Panc1 (cell line): Measurements from ENCODE around the gene CDH3. TPM values are rescaled to one million over a fixed set of nuclear protein-coding genes. Genes with fewer than 3 reads are reported as not detected.

Experiments
- ATAC-seq: fragments of 200-7000 bp; cut with Tn5 transposase; 2 replicates; pipeline ENCODE4 v1.9.1; 2020; ENCODE audit warnings: mild to moderate bottlenecking, moderate library complexity
- BruUV-seq: library from RNA; stranded (reverse); fragments of 400-500 nt; replicated peaks from 2 replicates; lab custom pipeline; 2021; lab: Mats Ljungman, UMichigan
- CTCF ChIA-PET: fragments of 300-600 bp; sonication (Branson Sonifier 250); formaldehyde crosslinking; loops from one replicate; lab custom pipeline; 2022; ENCODE audit warnings: antibody characterized with exemption; lab: Charles Lee
- POLR2A ChIA-PET: fragments of 300-600 bp; sonication (Branson Sonifier 250); formaldehyde crosslinking; loops from one replicate; lab custom pipeline; 2022; ENCODE audit warnings: antibody characterized with exemption; lab: Charles Lee
- DNase-seq: peaks from one replicate; pipeline ENCODE4 v3.0.0-alpha.2; 2010; ENCODE audit warnings: low read depth, low spot score
- H3K27ac ChIP-seq: 2 replicates; pipeline ENCODE4 v1.5.1; 2011; ENCODE audit warnings: mild to moderate bottlenecking, low read length, inconsistent platforms
- H3K27me3 ChIP-seq: fragments of 200-500 bp; sonication (Bioruptor generic); 2 replicates; pipeline ENCODE4 v1.6.0; 2014; ENCODE audit warnings: low read length, inconsistent platforms; ENCODE audit not compliant: control insufficient read depth, insufficient read depth
- H3K36me3 ChIP-seq: fragments of 200-500 bp; sonication (Bioruptor generic); 2 replicates; pipeline ENCODE4 v1.5.1; 2014; ENCODE audit warnings: inconsistent platforms, mild to moderate bottlenecking, low read length, moderate library complexity; ENCODE audit not compliant: control insufficient read depth, insufficient read depth
- H3K4me1 ChIP-seq: 2 replicates; pipeline ENCODE4 v1.5.1; 2011; ENCODE audit warnings: inconsistent platforms, mild to moderate bottlenecking, low read length, moderate library complexity; ENCODE audit not compliant: control insufficient read depth, insufficient read depth
- H3K4me3 ChIP-seq, 2 experiments: 2 replicates each; pipeline ENCODE4 v1.5.1; 2011 to 2012; ENCODE audit warnings: low read depth in 2 of 2, low read length in 2 of 2, mild to moderate bottlenecking in 2 of 2, inconsistent platforms in 1 of 2, moderate library complexity in 1 of 2
- H3K9me3 ChIP-seq: fragments of 200-500 bp; sonication (Bioruptor generic); 2 replicates; pipeline ENCODE4 v1.5.1; 2014; ENCODE audit warnings: low read depth, mild to moderate bottlenecking, inconsistent platforms, low read length, moderate library complexity; ENCODE audit not compliant: control insufficient read depth, insufficient read depth
- CTCF ChIP-seq: fragments of 450-650 bp; IDR thresholded peaks from 2 replicates; pipeline ENCODE4 v1.5.1; 2017; ENCODE audit warnings: mild to moderate bottlenecking
- POLR2AphosphoS5 ChIP-seq: IDR thresholded peaks from 2 replicates; pipeline ENCODE4 v1.6.1; 2012; ENCODE audit warnings: mild to moderate bottlenecking, low read depth, low read length, moderate library complexity
- REST ChIP-seq, 2 experiments: IDR thresholded peaks; 2 replicates each; pipeline ENCODE4 v1.6.1; 2011 to 2012; ENCODE audit warnings: low read depth in 2 of 2, control low read depth in 1 of 2, low read length in 1 of 2, mild to moderate bottlenecking in 1 of 2, moderate library complexity in 1 of 2; ENCODE audit not compliant: insufficient read depth in 1 of 2
- SIN3A ChIP-seq: IDR thresholded peaks from 2 replicates; pipeline ENCODE4 v1.6.1; 2012; ENCODE audit warnings: low read depth, mild to moderate bottlenecking, low read length, moderate library complexity, borderline replicate concordance; ENCODE audit not compliant: insufficient read depth
- TCF7L2 ChIP-seq: IDR thresholded peaks from 2 replicates; pipeline ENCODE4 v1.6.1; 2011; ENCODE audit warnings: mild to moderate bottlenecking, low read depth, low read length, inconsistent platforms
- in situ Hi-C: cut with HindIII; loops from 2 replicates; pipeline ENCODE4 v1.10.0; 2016; ENCODE audit warnings: low sequenced_read_pairs, low pct_unique_long_range_greater_than_20kb
- intact Hi-C: fragments of 100-400 bp; cut with micrococcal nuclease; formaldehyde crosslinking; loops from one replicate; pipeline ENCODE4 v1.10.0; 2022; ENCODE audit not compliant: unreplicated experiment
- total RNA-seq: library from RNA; stranded (reverse); gene quantifications from one replicate; pipeline ENCODE4 v1.2.1, GENCODE V29; 2021; ENCODE audit not compliant: unreplicated experiment

The CDH3 gene
- total RNA-seq, 1 experiment from 2014 or later, result 16.7 TPM

GRCh38 chr16:68599586-68599985 is 45.5 kb upstream of the CDH3 start:
- Histone ChIP-seq H3K36me3 (no peaks in the 10 kb centered on the region), H3K4me3 (no peak overlapping the region), H3K27ac (no peak overlapping the region), H3K27me3 (no peaks in the 10 kb centered on the region), H3K4me1 (no peaks in the 10 kb centered on the region), H3K9me3 (no peaks in the 10 kb centered on the region)
- ATAC-seq, result no peak
- DNase-seq, result no peak
- TF ChIP-seq POLR2AphosphoS5 (no peak), TCF7L2 (no peak), CTCF (no peak), REST (IDR thresholded peaks at IDR 0.05; ENCODE audit: insufficient read depth in 1 of 2, low read depth in 2 of 2, low read length in 1 of 2) (no peak), SIN3A (no peak)
- in situ Hi-C loops (no loop called here), intact Hi-C loops (loop anchor here (10.0 kb wide), 2 partner anchors 85 to 205 kb away; no protein-coding TSS in a partner anchor)
- BruUV-seq, result no TSS peak
- CTCF ChIA-PET, result no interaction called here
- POLR2A ChIA-PET, result interaction anchor here (0.7 kb wide), 1 partner anchor 17 kb away, joined by 3 read pairs; no protein-coding TSS in a partner anchor

GRCh38 chr16:68605746-68606145 is 39.4 kb upstream of the CDH3 start:
- no peak for TF ChIP-seq TCF7L2
- no peak for TF ChIP-seq REST (IDR thresholded peaks at IDR 0.05; ENCODE audit: insufficient read depth in 1 of 2, low read depth in 2 of 2, low read length in 1 of 2)
- no peak for TF ChIP-seq POLR2AphosphoS5
- no peak for TF ChIP-seq SIN3A
- no peak for TF ChIP-seq CTCF
- no peaks in the 10 kb centered on the region for H3K4me1 ChIP-seq
- ChIA-PET CTCF (no interaction called here), POLR2A (no interaction called here)
- DNase-seq, result no peak
- no peaks in the 10 kb centered on the region for H3K27me3 ChIP-seq
- no peak for ATAC-seq
- no peaks in the 10 kb centered on the region for H3K36me3 ChIP-seq
- no peak overlapping the region for H3K4me3 ChIP-seq
- intact Hi-C loops (no loop called here), in situ Hi-C loops (no loop called here)
- no peaks in the 10 kb centered on the region for H3K9me3 ChIP-seq
- no TSS peak for BruUV-seq
- H3K27ac ChIP-seq, result no peak overlapping the region
